ENCODE measurements around the gene TCF25.

GRCh38 chr16:89904606-89905510 lies 31.5 kb downstream of the TCF25 start:
- TF ChIP-seq CTCF (IDR thresholded peaks at IDR 0.05) (no peak), POLR2A (IDR thresholded peaks at IDR 0.05) (no peak)

All from thyroid gland (tissue), 4 donors.